Activated CD8-positive, alpha-beta memory T cell treated with anti-CD3 and anti-CD28 coated beads, Interleukin-2, amount 50 U/mL, for 4 hours (primary cell): Measurements from ENCODE around the gene SPIN1.

Source experiments
- DNase-seq: peaks from one replicate; pipeline ENCODE4 v3.0.0-alpha.2; 2020

SPIN1 gene

GRCh38 chr9:88390371-88390990 lies 2.2 kb downstream of the SPIN1 start:
- no peak for DNase-seq

DNA sequence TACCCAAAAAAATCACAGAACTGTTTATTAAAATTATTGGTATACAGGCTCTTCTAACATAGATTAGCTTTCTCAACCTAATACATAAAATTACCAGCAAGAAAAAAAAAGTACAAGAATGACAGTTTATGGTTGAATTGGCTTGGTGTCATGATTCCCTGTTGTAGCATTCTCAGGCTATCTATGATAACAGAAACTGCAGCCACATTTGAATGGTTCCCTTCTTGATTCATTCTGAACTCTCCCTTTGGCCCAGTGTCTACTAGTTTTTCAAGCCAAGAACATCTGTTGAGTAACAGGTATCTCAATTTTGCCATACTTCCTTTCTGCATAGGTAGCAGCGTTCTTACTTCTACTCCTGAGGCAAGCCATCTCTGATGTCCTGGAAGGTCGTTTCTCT lies 3.0 kb downstream of the SPIN1 start:
- no peak for DNase-seq

GRCh38 chr9:88391921-88392320 lies 3.7 kb downstream of the SPIN1 start:
- DNase-seq, result no peak

DNA sequence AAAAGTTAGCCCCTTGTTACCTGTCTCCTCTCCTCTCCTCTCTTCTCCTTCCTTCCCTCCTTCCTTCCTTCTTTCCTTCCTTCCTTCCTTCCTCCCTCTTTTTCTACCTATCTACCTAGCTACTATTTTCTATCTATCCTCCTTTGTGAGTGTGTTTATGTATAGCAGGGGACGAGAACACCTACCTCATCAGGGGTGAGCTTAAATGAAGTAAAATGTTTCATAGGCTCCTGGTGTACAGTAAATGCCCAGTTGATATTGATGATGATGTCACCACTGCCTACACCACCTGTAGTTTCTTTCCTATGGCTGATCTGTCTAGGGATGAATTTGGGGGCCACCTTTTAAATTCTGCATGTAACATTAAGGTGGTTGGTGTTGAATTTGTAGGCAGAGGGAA lies 4.3 kb downstream of the SPIN1 start:
- DNase-seq, result no peak

DNA sequence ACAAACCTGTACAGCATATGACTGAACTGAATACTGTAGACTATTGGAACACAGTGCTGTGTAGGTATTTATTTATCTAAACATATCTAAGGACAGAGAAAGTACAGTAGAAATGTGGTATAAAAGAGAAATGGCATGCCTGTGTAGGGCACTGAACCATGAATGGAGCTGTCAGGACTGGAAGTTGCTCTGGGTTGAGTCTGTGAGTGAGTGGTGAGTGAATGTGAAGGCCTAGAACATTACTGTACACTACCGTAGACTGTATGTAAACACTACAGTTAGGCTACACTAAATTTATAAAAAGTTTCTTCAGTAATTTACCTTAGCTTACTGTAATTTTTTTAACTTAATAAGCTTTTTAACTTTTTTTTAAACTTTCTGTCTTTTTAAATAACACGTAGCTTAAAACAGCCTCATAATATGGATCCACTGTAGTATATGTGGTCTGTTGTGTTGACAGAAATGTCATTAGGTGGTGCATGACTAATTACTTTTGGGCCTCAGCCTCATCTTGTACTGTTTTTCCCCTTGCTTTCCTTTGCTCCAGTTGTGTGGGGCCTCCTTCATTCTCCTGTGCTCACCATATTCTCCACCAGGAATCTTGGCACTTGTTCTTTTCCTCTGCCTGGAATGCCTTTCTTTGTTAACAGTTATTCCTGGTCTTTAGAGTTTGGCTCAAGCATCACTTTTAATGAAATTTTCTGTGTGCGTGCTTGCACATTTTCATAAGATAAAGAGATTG lies 8.8 kb downstream of the SPIN1 start:
- DNase-seq, result no peak

- DNase-seq, result no peak
Measured at GRCh38 chr9:88398016-88398415, 9.8 kb downstream of the SPIN1 start.

DNA sequence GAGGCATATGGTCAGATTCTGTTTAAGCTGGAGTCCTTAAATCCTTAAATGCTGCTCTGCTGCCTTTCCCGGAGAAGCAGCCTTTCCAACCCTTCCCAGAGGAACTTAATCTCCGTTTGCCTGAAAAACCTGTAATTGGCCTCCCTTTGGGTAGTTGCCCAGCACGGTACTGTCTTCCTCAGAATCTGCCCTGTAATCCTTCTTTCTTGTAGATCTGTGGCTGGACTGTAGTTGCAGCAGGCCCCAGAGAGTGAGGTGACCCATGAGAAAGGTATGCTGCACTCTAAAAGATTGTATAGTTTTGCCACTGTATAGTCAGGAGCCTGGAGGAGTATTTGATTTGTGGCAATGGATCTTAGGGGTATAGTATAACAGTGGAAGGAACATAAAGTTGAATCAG lies 11.7 kb downstream of the SPIN1 start:
- no peak for DNase-seq

GRCh38 chr9:88403340-88403739 lies 15.1 kb downstream of the SPIN1 start:
- no peak for DNase-seq

GRCh38 chr9:88406051-88406450 lies 17.8 kb downstream of the SPIN1 start:
- DNase-seq, result no peak

GRCh38 chr9:88411471-88411870 lies 23.2 kb downstream of the SPIN1 start:
- DNase-seq, result no peak

DNA sequence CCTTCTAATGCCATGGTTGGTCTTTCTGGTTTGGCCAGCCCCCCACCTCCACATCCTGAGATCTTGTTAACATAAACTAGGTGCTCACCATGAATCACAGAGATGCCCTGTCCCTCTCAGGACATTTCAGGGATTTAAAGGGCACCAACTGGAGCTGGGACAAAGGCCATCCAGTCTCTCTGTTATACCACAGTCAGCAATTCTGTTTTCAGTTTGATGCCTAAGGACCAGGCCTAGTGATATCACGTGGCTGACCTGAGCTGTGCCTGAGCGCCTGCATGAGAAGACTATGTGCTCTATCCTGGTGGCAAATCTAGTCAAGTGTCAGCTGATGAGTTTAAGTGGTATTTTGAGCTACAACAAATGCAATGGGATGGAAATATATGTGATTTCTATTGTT lies 26.1 kb downstream of the SPIN1 start:
- DNase-seq, result no peak

- DNase-seq, result no peak
Measured at GRCh38 chr9:88418025-88418424, 29.8 kb downstream of the SPIN1 start.

- DNase-seq, result no peak
Measured at GRCh38 chr9:88418715-88419540, 30.7 kb downstream of the SPIN1 start.

GRCh38 chr9:88420227-88420626 lies 32.0 kb downstream of the SPIN1 start:
- no peak for DNase-seq

DNA sequence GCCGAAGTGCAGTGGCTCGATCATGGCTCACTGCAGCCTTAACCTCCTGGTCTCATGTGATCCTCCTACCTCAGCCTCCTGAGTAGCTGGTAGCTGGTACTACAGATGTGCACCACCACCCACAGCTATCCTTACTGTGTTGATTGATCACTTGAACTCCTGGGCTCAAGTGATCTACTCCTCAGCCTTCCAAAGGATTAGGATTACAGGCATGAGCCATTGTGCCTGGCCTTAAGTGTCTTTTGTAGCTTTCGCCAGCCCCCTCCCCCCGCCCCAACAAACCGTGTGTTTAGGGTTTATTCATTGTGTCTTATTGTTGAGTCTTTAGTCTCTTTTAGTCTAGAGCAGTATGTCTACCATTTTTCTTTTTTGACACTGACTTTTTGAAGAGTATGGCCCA lies 33.1 kb downstream of the SPIN1 start:
- no peak for DNase-seq

- no peak for DNase-seq
Measured at GRCh38 chr9:88425538-88425950, 37.3 kb downstream of the SPIN1 start.

DNA sequence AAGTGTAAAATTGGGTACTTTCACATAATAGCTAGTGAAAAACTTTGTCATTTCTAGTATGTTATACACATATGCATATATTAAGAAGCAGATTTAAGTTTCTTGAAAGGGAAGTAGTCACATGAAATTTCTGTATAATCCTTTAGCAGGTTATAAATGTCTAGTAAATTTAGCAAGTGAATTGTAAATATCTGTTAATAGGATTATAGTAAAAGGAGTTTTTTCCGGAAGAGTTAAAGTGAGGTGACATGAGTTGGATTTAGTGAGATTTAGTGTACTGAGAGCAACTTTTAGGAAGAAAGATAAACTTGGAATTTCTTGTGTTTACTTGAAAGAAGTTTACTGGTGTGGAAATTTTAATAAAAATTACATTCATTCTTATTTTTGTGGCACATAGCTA lies 38.4 kb downstream of the SPIN1 start:
- DNase-seq, result no peak

DNA sequence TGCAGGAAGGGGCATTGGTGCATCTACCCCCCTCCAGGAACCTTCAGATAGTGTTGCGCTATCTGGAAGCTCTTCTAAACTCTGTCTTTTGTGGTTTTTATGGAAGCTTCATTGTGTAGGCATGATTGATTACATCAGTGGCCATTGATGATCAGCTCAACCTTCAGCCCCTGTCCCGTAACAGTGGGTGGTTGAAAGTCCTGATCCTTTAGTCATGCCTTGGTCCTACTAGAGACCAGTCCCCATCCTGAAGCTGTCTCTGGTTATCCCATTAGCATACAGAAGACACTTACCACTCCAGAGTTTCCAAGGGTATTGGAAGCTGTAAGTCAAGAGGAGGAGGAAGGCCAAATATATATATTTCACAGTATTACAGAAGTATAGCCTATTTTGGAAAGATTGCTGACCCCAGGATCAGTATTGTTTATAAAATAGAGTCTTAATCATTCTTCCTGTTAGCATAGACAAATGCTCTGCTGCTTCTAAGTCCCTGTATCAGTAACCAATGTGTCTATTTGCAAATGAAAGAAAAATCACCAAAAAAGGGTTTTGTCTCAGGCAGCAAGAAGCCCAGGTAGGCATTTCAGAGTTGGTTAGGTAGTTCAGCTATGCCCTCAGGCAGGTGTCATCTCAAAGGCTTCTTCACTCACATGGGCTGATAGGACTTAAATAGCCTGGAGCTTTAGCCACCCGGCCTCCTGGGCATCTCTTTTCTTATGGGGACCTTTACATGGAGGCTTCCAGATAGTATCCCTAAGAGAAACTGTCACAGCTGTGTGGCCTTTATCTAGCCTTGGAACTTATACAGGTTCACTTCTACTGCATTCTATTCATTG lies 41.6 kb downstream of the SPIN1 start:
- no peak for DNase-seq

DNA sequence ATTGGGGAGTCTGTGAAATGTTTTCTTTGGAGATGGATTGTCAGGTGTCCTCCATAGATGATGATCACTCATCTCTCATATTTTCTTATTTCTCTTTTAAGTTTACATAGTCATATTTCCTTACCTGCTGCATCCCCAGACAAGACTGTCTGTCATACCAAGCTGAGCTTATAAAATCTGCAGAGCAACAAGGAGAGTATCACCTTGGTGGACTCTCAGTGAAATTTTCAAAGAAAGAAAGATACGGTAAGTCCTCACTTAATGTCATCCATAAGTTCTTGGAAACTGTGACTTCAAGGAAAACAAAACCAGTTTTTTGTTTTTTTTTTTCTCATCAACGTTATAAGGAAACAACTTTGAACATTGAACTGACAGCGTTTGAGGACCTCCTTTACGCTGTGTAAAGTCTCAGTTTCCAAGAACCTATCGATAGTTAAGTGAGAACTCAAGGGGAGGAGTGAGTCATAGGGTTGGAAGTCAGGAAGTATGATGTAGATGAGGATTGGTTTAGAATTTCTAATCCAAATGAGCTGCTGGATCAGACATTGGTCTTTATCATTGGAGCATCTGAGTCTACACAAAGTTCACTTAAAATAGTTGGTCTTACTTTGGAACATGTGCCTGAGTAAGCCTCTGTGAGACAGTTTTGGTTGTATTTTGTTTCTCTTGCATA lies 45.5 kb downstream of the SPIN1 start:
- DNase-seq, result no peak

DNA sequence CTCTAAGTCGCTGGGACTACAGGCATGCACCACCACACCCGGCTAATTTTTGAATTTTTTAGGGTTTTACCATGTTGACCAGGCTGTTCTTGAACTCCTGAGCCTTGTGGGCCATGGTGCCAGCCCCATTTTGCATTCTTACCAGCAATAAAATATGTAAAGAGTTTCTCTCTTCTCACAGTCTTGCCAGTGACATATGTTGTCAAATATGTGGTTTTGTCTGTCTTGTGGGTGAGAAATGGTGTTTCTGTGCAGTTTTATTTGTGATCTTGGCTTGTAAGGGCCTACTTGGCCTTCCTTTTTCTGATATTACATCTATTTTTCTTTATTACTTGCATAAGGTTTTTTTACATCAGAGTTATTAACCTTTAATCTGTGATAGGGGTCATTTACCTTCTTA lies 47.1 kb downstream of the SPIN1 start:
- no peak for DNase-seq

- DNase-seq, result no peak
Measured at GRCh38 chr9:88436379-88436778, 48.1 kb downstream of the SPIN1 start.
